NCI-H1417 (cell line): ENCODE measurements around the gene LGR6.
"Not testable (repeated sequence)": the region's sequence is repeated elsewhere in the genome, so short reads cannot be mapped to it uniquely, and the experiment has no call there.

ENCODE experiments used
- DNase-seq, 3 experiments: peaks; one replicate each; lab custom pipeline; 2025; lab: John Stamatoyannopoulos, UW

LGR6 gene

GRCh38 chr1:202329891-202330290, 136.3 kb downstream of the LGR6 start:
- no peak for DNase-seq

GRCh38 chr1:202333861-202334260, 140.3 kb downstream of the LGR6 start:
- no peak for DNase-seq

GRCh38 chr1:202343652-202344349, 150.2 kb downstream of the LGR6 start:
- peak in 2 of 3 experiments; percentile 76 to 90 for DNase-seq

GRCh38 chr1:202348005-202348508, 154.5 kb downstream of the LGR6 start:
- no peak for DNase-seq

GRCh38 chr1:202348509-202349205, 155.1 kb downstream of the LGR6 start, which contains the start of gene PPP1R12B:
PPP1R12B (plus strand) TSS chr1:202348699; CDS start chr1:202348852, 153 bp downstream.
- DNase-seq = peak; percentile 96 to 100 (median 99)

- peak in 1 of 3 experiments; percentile 68 for DNase-seq
Observed at GRCh38 chr1:202349206-202349928, 155.8 kb downstream of the LGR6 start.

- no peak for DNase-seq
Observed at GRCh38 chr1:202351725-202352124, 158.1 kb downstream of the LGR6 start.

- not testable (repeated sequence) for DNase-seq
Observed at GRCh38 chr1:202352583-202353197, 159.1 kb downstream of the LGR6 start.

- no peak for DNase-seq
Observed at GRCh38 chr1:202355944-202356553, 162.4 kb downstream of the LGR6 start.

- DNase-seq = no peak
Observed at GRCh38 chr1:202357506-202357905, 163.9 kb downstream of the LGR6 start.

- DNase-seq = no peak
Observed at GRCh38 chr1:202361224-202361623, 167.6 kb downstream of the LGR6 start.

- DNase-seq = no peak
Observed at GRCh38 chr1:202361701-202362100, 168.1 kb downstream of the LGR6 start.

- peak in 2 of 3 experiments; percentile 20 to 79 for DNase-seq
Observed at GRCh38 chr1:202362212-202362611, 168.6 kb downstream of the LGR6 start.

- no peak for DNase-seq
Observed at GRCh38 chr1:202365092-202365815, 171.7 kb downstream of the LGR6 start.

- DNase-seq = peak in 1 of 3 experiments; percentile 3
Observed at GRCh38 chr1:202367271-202367670, 173.7 kb downstream of the LGR6 start.
